WERI-Rb-1 (cell line): ENCODE data around the gene CACNA2D1.

Source experiments
- DNase-seq: peaks from one replicate; pipeline ENCODE4 v3.0.0-alpha.2; 2020
- H3K27ac ChIP-seq: fragments of 250-450 bp; sonication (Bioruptor Pico); 2 replicates; pipeline ENCODE4 v1.5.1; 2020; ENCODE audit warnings: mild to moderate bottlenecking, moderate library complexity
- H3K27me3 ChIP-seq: fragments of 250-450 bp; sonication (Bioruptor Pico); 2 replicates; pipeline ENCODE4 v1.5.1; 2021; ENCODE audit warnings: mild to moderate bottlenecking, low read depth, moderate library complexity; ENCODE audit not compliant: insufficient read depth, severe bottlenecking
- H3K36me3 ChIP-seq: fragments of 250-450 bp; sonication (Bioruptor Pico); 2 replicates; pipeline ENCODE4 v1.5.1; 2020; ENCODE audit warnings: mild to moderate bottlenecking, moderate library complexity
- H3K4me3 ChIP-seq: 2 replicates; pipeline ENCODE4 v1.5.1; 2011; ENCODE audit warnings: low read depth, mild to moderate bottlenecking, control low read depth, low read length
- H3K9me3 ChIP-seq: fragments of 250-450 bp; sonication (Bioruptor Pico); 2 replicates; pipeline ENCODE4 v1.5.1; 2021; ENCODE audit warnings: mild to moderate bottlenecking, moderate library complexity; ENCODE audit not compliant: severe bottlenecking
- CTCF ChIP-seq: IDR thresholded peaks from 2 replicates; pipeline ENCODE4 v1.5.1; 2011; ENCODE audit warnings: low read depth, mild to moderate bottlenecking, control low read depth, inconsistent platforms, low read length

Gene CACNA2D1

GRCh38 chr7:82188636-82189035 lies 254.9 kb downstream of the CACNA2D1 start:
- DNase-seq, result no peak
- no peaks in the 10 kb centered on the region for H3K36me3 ChIP-seq
- no peaks in the 10 kb centered on the region for H3K9me3 ChIP-seq
- no peak overlapping the region for H3K27ac ChIP-seq
- no peak overlapping the region for H3K4me3 ChIP-seq
- TF ChIP-seq CTCF, result no peak
- H3K27me3 ChIP-seq, result no peaks in the 10 kb centered on the region

- H3K4me3 ChIP-seq, result no peak overlapping the region
- no peaks in the 10 kb centered on the region for H3K36me3 ChIP-seq
- no peaks in the 10 kb centered on the region for H3K9me3 ChIP-seq
- no peaks in the 10 kb centered on the region for H3K27me3 ChIP-seq
- DNase-seq, result no peak
- H3K27ac ChIP-seq, result no peak overlapping the region
- no peak for TF ChIP-seq CTCF
Observed at GRCh38 chr7:82185443-82185842, 258.1 kb downstream of the CACNA2D1 start.

- no peak for DNase-seq
- Histone ChIP-seq H3K9me3 (no peaks in the 10 kb centered on the region), H3K4me3 (no peak overlapping the region), H3K27me3 (no peaks in the 10 kb centered on the region), H3K36me3 (no peaks in the 10 kb centered on the region), H3K27ac (no peak overlapping the region)
- no peak for TF ChIP-seq CTCF
Observed at GRCh38 chr7:82183634-82184033, 259.9 kb downstream of the CACNA2D1 start.

GRCh38 chr7:82179311-82179710 lies 264.3 kb downstream of the CACNA2D1 start:
- H3K9me3 ChIP-seq, result no peaks in the 10 kb centered on the region
- H3K27me3 ChIP-seq, result no peaks in the 10 kb centered on the region
- TF ChIP-seq CTCF, result no peak
- H3K36me3 ChIP-seq, result no peaks in the 10 kb centered on the region
- no peak overlapping the region for H3K4me3 ChIP-seq
- no peak for DNase-seq
- H3K27ac ChIP-seq, result no peak overlapping the region

- Histone ChIP-seq H3K9me3 (no peaks in the 10 kb centered on the region), H3K27ac (no peak overlapping the region), H3K36me3 (no peaks in the 10 kb centered on the region), H3K27me3 (no peaks in the 10 kb centered on the region), H3K4me3 (no peak overlapping the region)
- DNase-seq, result no peak
- no peak for TF ChIP-seq CTCF
Observed at GRCh38 chr7:82175319-82175718, 268.3 kb downstream of the CACNA2D1 start.

- H3K36me3 ChIP-seq, result no peaks in the 10 kb centered on the region
- no peak for TF ChIP-seq CTCF
- H3K27ac ChIP-seq, result no peak overlapping the region
- no peak overlapping the region for H3K4me3 ChIP-seq
- DNase-seq, result no peak
- no peaks in the 10 kb centered on the region for H3K9me3 ChIP-seq
- no peaks in the 10 kb centered on the region for H3K27me3 ChIP-seq
Observed at GRCh38 chr7:82173400-82174021, 270.1 kb downstream of the CACNA2D1 start.
